Gastrocnemius medialis (tissue), 4 donors: ENCODE results near the gene TXK. TPM values are rescaled to one million over a fixed set of nuclear protein-coding genes. Genes with fewer than 3 reads are reported as not detected.

Experiments used
- ATAC-seq, 2 donors: fragments of 150-250 bp; one replicate each; pipeline ENCODE4 v1.9.1; 2016
- DNase-seq, 2 donors: peaks; one replicate each; pipeline ENCODE4 v3.0.0-alpha.2; 2019
- H3K27ac ChIP-seq, 4 donors: fragments of 200-600 bp; sonication (generic); 1 replicate in 1 of 4; 2 replicates in 3 of 4; pipeline ENCODE4 v1.5.1; 2016 to 2018; ENCODE audit warnings: mild to moderate bottlenecking in 2 of 4, moderate library complexity in 1 of 4
- H3K27me3 ChIP-seq, 3 donors: fragments of 200-600 bp; sonication (generic) in 2 of 3; 1 replicate in 1 of 3; 2 replicates in 2 of 3; pipeline versions ENCODE4 v1.5.1 to v1.6.0; 2016 to 2019; ENCODE audit warnings: mild to moderate bottlenecking in 1 of 3, moderate library complexity in 1 of 3
- H3K36me3 ChIP-seq, 2 donors: fragments of 200-600 bp; sonication (generic) in 1 of 2; one replicate each; pipeline ENCODE4 v1.5.1; 2017 to 2018
- H3K4me1 ChIP-seq, 2 donors: fragments of 200-600 bp; sonication (generic) in 1 of 2; one replicate each; pipeline ENCODE4 v1.5.1; 2016 to 2017; ENCODE audit warnings: mild to moderate bottlenecking in 2 of 2
- H3K4me3 ChIP-seq, 4 donors: fragments of 200-600 bp; sonication (generic) in 3 of 4; 1 replicate in 1 of 4; 2 replicates in 3 of 4; pipeline ENCODE4 v1.5.1; 2016 to 2019; ENCODE audit warnings: mild to moderate bottlenecking in 2 of 4
- H3K9me3 ChIP-seq, 3 donors: fragments of 200-600 bp; sonication (generic) in 2 of 3; 1 replicate in 1 of 3; 2 replicates in 2 of 3; pipeline ENCODE4 v1.5.1; 2016 to 2019
- POLR2A ChIP-seq, 2 donors: fragments of 450-650 bp; IDR thresholded peaks; one replicate each; pipeline ENCODE4 v1.6.1; 2017; ENCODE audit warnings: antibody characterized with exemption in 2 of 2, mild to moderate bottlenecking in 2 of 2, moderate library complexity in 2 of 2
- in situ Hi-C, 4 donors: fragments of 200-750 bp; cut with MboI; loops; one replicate each; pipeline versions ENCODE4 v1.15.0 to v1.8.0; 2017; ENCODE audit warnings: low sequenced_read_pairs in 4 of 4
- intact Hi-C: fragments of 100-400 bp; cut with DNase I; formaldehyde crosslinking; loops from one replicate; pipeline ENCODE4 v1.15.1; 2023; ENCODE audit warnings: low total_unique reads
- total RNA-seq, 4 donors: library from RNA; depleted of rRNA; stranded (reverse); fragments of >200 nt; gene quantifications; one replicate each; pipeline versions ENCODE4 v1.1.0 to v1.2.3, GENCODE V29; 2016
- TF ChIP-seq, protein P1 (sequence below), 5 experiments: fragments of 450-650 bp in 3 of 5; fragments of 200-600 bp in 2 of 5; sonication (generic) in 2 of 5; IDR thresholded peaks in 4 of 5; conservative IDR thresholded peaks in 1 of 5; 1 replicate in 4 of 5; 2 replicates in 1 of 5; pipeline ENCODE4 v1.5.1; 2016 to 2019; ENCODE audit warnings: antibody characterized with exemption in 5 of 5, mild to moderate bottlenecking in 3 of 5, moderate library complexity in 3 of 5

TXK gene
- total RNA-seq, 4 donors from 2014 or later, result 0.66 to 0.81 TPM; not detected in 2

GRCh38 chr4:48153791-48154550 lies 19.9 kb upstream of the TXK start:
- Histone ChIP-seq H3K9me3 (peaks cover 0 to 7% (median 0%) of the 10 kb centered on the region in 3 donors), H3K36me3 (peaks cover 4 to 18% of the 10 kb centered on the region in 2 donors), H3K27ac (no peak overlapping the region), H3K27me3 (no peaks in the 10 kb centered on the region), H3K4me1 (no peaks in the 10 kb centered on the region), H3K4me3 (no peak overlapping the region)
- no peak for TF ChIP-seq POLR2A (IDR thresholded peaks at IDR 0.05)
- TF ChIP-seq, protein P1, sequence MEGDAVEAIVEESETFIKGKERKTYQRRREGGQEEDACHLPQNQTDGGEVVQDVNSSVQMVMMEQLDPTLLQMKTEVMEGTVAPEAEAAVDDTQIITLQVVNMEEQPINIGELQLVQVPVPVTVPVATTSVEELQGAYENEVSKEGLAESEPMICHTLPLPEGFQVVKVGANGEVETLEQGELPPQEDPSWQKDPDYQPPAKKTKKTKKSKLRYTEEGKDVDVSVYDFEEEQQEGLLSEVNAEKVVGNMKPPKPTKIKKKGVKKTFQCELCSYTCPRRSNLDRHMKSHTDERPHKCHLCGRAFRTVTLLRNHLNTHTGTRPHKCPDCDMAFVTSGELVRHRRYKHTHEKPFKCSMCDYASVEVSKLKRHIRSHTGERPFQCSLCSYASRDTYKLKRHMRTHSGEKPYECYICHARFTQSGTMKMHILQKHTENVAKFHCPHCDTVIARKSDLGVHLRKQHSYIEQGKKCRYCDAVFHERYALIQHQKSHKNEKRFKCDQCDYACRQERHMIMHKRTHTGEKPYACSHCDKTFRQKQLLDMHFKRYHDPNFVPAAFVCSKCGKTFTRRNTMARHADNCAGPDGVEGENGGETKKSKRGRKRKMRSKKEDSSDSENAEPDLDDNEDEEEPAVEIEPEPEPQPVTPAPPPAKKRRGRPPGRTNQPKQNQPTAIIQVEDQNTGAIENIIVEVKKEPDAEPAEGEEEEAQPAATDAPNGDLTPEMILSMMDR (IDR thresholded peaks at IDR 0.05 in 4 of 5, conservative IDR thresholded peaks at IDR 0.05 in 1 of 5), result no peak
- DNase-seq, result no peak
- ATAC-seq, result no peak
- in situ Hi-C loops (no loop called here), intact Hi-C loops (no loop called here)

- in situ Hi-C loops, result no loop called here
- ATAC-seq (no peak), DNase-seq (no peak)
- intact Hi-C loops, result no loop called here
- H3K4me1 ChIP-seq, result no peaks in the 10 kb centered on the region
- H3K27me3 ChIP-seq, result no peaks in the 10 kb centered on the region
- H3K36me3 ChIP-seq, result peaks cover 4 to 18% of the 10 kb centered on the region in 2 donors
- H3K9me3 ChIP-seq, result peaks cover 0 to 7% (median 0%) of the 10 kb centered on the region in 3 donors
- H3K4me3 ChIP-seq, result no peak overlapping the region
- H3K27ac ChIP-seq, result no peak overlapping the region
- TF ChIP-seq, protein P1 (IDR thresholded peaks at IDR 0.05 in 4 of 5, conservative IDR thresholded peaks at IDR 0.05 in 1 of 5), result no peak
- no peak for TF ChIP-seq POLR2A (IDR thresholded peaks at IDR 0.05)
Measured at GRCh38 chr4:48152259-48152658, 18.2 kb upstream of the TXK start.

DNA sequence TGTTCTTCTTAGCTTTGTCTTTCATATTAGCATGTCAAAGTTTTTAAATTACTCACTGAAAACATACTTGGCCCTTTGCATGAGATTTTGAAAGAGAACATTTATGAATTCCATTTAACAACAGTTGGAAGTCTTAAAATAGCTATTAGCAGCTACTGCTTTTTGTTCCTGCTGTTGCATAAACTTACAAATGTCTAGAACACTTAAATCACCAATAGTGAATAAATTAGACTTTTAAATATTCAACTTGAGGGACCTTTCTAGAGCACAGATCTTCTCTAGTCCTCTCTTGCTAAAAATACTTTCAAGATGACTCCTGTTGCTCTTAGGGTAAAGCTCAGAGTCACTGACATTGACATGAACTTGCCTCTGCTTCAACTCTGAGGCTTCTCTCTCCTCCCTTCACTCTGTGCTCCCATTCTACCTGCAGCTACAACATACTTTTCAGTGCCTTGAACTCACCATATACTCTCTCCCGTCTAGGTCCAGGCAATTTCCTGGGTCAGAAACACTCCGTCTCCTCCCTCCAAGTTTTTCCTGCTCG lies 15.8 kb upstream of the TXK start:
- TF ChIP-seq, protein P1 (IDR thresholded peaks at IDR 0.05 in 4 of 5, conservative IDR thresholded peaks at IDR 0.05 in 1 of 5), result no peak
- TF ChIP-seq POLR2A (IDR thresholded peaks at IDR 0.05), result no peak
- H3K27ac ChIP-seq, result no peak overlapping the region
- ATAC-seq, result no peak
- H3K36me3 ChIP-seq, result peaks cover 0 to 2% of the 10 kb centered on the region in 2 donors
- peaks cover 0 to 5% (median 0%) of the 10 kb centered on the region in 3 donors for H3K9me3 ChIP-seq
- in situ Hi-C loops (no loop called here), intact Hi-C loops (no loop called here)
- no peaks in the 10 kb centered on the region for H3K27me3 ChIP-seq
- H3K4me1 ChIP-seq, result no peaks in the 10 kb centered on the region
- DNase-seq, result no peak
- no peak overlapping the region for H3K4me3 ChIP-seq

- ATAC-seq (no peak), DNase-seq (no peak)
- intact Hi-C loops (no loop called here), in situ Hi-C loops (no loop called here)
- Histone ChIP-seq H3K4me3 (no peak overlapping the region), H3K4me1 (no peaks in the 10 kb centered on the region), H3K36me3 (no peaks in the 10 kb centered on the region), H3K27ac (no peak overlapping the region), H3K9me3 (no peaks in the 10 kb centered on the region), H3K27me3 (no peaks in the 10 kb centered on the region)
- no peak for TF ChIP-seq POLR2A (IDR thresholded peaks at IDR 0.05)
- TF ChIP-seq, protein P1 (IDR thresholded peaks at IDR 0.05 in 4 of 5, conservative IDR thresholded peaks at IDR 0.05 in 1 of 5), result no peak
Measured at GRCh38 chr4:48147621-48148020, 13.6 kb upstream of the TXK start.
